BJ (cell line): ENCODE measurements around the gene HS3ST5. TPM values are rescaled to one million over a fixed set of nuclear protein-coding genes. Genes with fewer than 3 reads are reported as not detected.

Experiments
- CTCF ChIA-PET: fragments of 350-600 bp; formaldehyde crosslinking; extraction: SDS; loops from one replicate; lab custom pipeline; 2021; ENCODE audit warnings: antibody characterized with exemption, inconsistent platforms; lab: Yijun Ruan, JAX
- POLR2A ChIA-PET: fragments of 300-600 bp; sonication (Branson Sonifier 250); formaldehyde crosslinking; extraction: SDS; loops from one replicate; lab custom pipeline; 2021; ENCODE audit warnings: antibody characterized with exemption; lab: Charles Lee
- DNase-seq: peaks from one replicate; pipeline ENCODE4 v3.0.0-alpha.2; 2011; ENCODE audit warnings: low read depth
- H3K27me3 ChIP-seq: 2 replicates; pipeline ENCODE4 v1.6.0; 2011; ENCODE audit warnings: low read length; ENCODE audit not compliant: control insufficient read depth, insufficient read depth
- H3K36me3 ChIP-seq: 2 replicates; pipeline ENCODE4 v1.5.1; 2011; ENCODE audit warnings: low read length; ENCODE audit not compliant: control insufficient read depth, insufficient read depth
- H3K4me3 ChIP-seq: 2 replicates; pipeline ENCODE4 v1.5.1; 2011; ENCODE audit warnings: low read depth, mild to moderate bottlenecking, control low read depth, low read length
- CTCF ChIP-seq: IDR thresholded peaks from 2 replicates; pipeline ENCODE4 v1.5.1; 2011; ENCODE audit warnings: low read depth, mild to moderate bottlenecking, control low read depth, inconsistent platforms, low read length, moderate library complexity; ENCODE audit not compliant: insufficient read depth
- polyA plus RNA-seq: library from polyadenylated mRNA; depleted of rRNA; stranded (reverse); fragments of >200 nt; gene quantifications from 2 replicates; pipeline ENCODE4 v1.2.3, GENCODE V29; 2011

The HS3ST5 gene
- polyA plus RNA-seq, 1 experiment, result not detected

GRCh38 chr6:114101255-114101654, 241.6 kb downstream of the HS3ST5 start:
- ChIA-PET POLR2A (no interaction called here), CTCF (interaction anchor here (1.7 to 4.8 kb wide), 3 partner anchors 7 to 106 kb away, joined by 3 to 37 read pairs (median 23); no protein-coding TSS in a partner anchor)
- H3K27me3 ChIP-seq, result no peaks in the 10 kb centered on the region
- H3K36me3 ChIP-seq, result no peaks in the 10 kb centered on the region
- TF ChIP-seq CTCF, result no peak
- no peak overlapping the region for H3K4me3 ChIP-seq
- DNase-seq, result no peak

GRCh38 chr6:114100215-114100994, 242.4 kb downstream of the HS3ST5 start:
- no peak for DNase-seq
- H3K27me3 ChIP-seq, result no peaks in the 10 kb centered on the region
- H3K4me3 ChIP-seq, result no peak overlapping the region
- TF ChIP-seq CTCF, result no peak
- POLR2A ChIA-PET, result no interaction called here
- CTCF ChIA-PET, result interaction anchor here (0.6 to 4.8 kb wide), 5 partner anchors 8 to 125 kb away, joined by 3 to 37 read pairs (median 3); no protein-coding TSS in a partner anchor
- no peaks in the 10 kb centered on the region for H3K36me3 ChIP-seq

- DNase-seq, result no peak
- Histone ChIP-seq H3K4me3 (no peak overlapping the region), H3K27me3 (no peaks in the 10 kb centered on the region), H3K36me3 (no peaks in the 10 kb centered on the region)
- ChIA-PET CTCF (interaction anchor here (0.7 to 4.8 kb wide), 7 partner anchors 10 to 105 kb away, joined by 3 to 37 read pairs (median 3); no protein-coding TSS in a partner anchor), POLR2A (no interaction called here)
- TF ChIP-seq CTCF, result peak; percentile 75
Measured at GRCh38 chr6:114096561-114097172, 246.2 kb downstream of the HS3ST5 start.

GRCh38 chr6:114092943-114093342, 249.9 kb downstream of the HS3ST5 start:
- CTCF ChIA-PET, result interaction anchor here (1.2 kb wide), 2 partner anchors 15 to 98 kb away, joined by 5 read pairs; no protein-coding TSS in a partner anchor
- no peaks in the 10 kb centered on the region for H3K36me3 ChIP-seq
- TF ChIP-seq CTCF, result no peak
- POLR2A ChIA-PET, result no interaction called here
- H3K4me3 ChIP-seq, result no peak overlapping the region
- no peak for DNase-seq
- H3K27me3 ChIP-seq, result no peaks in the 10 kb centered on the region

GRCh38 chr6:114090626-114091025, 252.2 kb downstream of the HS3ST5 start:
- CTCF ChIA-PET, result interaction anchor here (2.3 kb wide), 1 partner anchor 96 kb away, joined by 9 read pairs; no protein-coding TSS in a partner anchor
- POLR2A ChIA-PET, result no interaction called here
- DNase-seq, result no peak
- TF ChIP-seq CTCF, result no peak
- Histone ChIP-seq H3K4me3 (no peak overlapping the region), H3K27me3 (no peaks in the 10 kb centered on the region), H3K36me3 (no peaks in the 10 kb centered on the region)
